Effector memory CD4-positive, alpha-beta T cell (primary cell): Measurements from ENCODE around the gene TTF1.

Experiments used
- DNase-seq, 3 donors: peaks; one replicate each; pipeline ENCODE4 v3.0.0-alpha.2; 2020
- H3K27ac ChIP-seq: 2 replicates; pipeline ENCODE4 v1.7.0; 2013; ENCODE audit warnings: mild to moderate bottlenecking, low read length, moderate library complexity; ENCODE audit not compliant: insufficient read depth, poor library complexity, severe bottlenecking
- H3K27me3 ChIP-seq: replicated peaks from 2 replicates; pipeline ENCODE4 v1.7.0; 2013; ENCODE audit warnings: mild to moderate bottlenecking, low read length; ENCODE audit not compliant: insufficient read depth, control insufficient read depth, poor library complexity, severe bottlenecking
- H3K36me3 ChIP-seq: 2 replicates; pipeline ENCODE4 v1.7.0; 2013; ENCODE audit warnings: mild to moderate bottlenecking, low read length, moderate library complexity; ENCODE audit not compliant: control insufficient read depth, insufficient read depth
- H3K4me1 ChIP-seq: 2 replicates; pipeline ENCODE4 v1.7.0; 2013; ENCODE audit warnings: low read length, mild to moderate bottlenecking; ENCODE audit not compliant: control insufficient read depth, insufficient read depth, poor library complexity, severe bottlenecking
- H3K4me3 ChIP-seq: 2 replicates; pipeline ENCODE4 v1.7.0; 2013; ENCODE audit warnings: low read length, low read depth, mild to moderate bottlenecking; ENCODE audit not compliant: insufficient read depth, poor library complexity, severe bottlenecking
- H3K9me3 ChIP-seq: 2 replicates; pipeline ENCODE4 v1.7.0; 2013; ENCODE audit warnings: mild to moderate bottlenecking, low read length, moderate library complexity; ENCODE audit not compliant: control insufficient read depth

Gene TTF1

GRCh38 chr9:132370592-132370991, 36.0 kb downstream of the TTF1 start:
- peaks cover 6% of the 10 kb centered on the region for H3K4me1 ChIP-seq
- H3K36me3 ChIP-seq, result peaks cover 6% of the 10 kb centered on the region
- H3K9me3 ChIP-seq, result no peaks in the 10 kb centered on the region
- no peak overlapping the region for H3K27ac ChIP-seq
- H3K4me3 ChIP-seq, result no peak overlapping the region
- H3K27me3 ChIP-seq, result no peaks in the 10 kb centered on the region
- no peak for DNase-seq

GRCh38 chr9:132369421-132369820, 37.2 kb downstream of the TTF1 start:
- Histone ChIP-seq H3K9me3 (no peaks in the 10 kb centered on the region), H3K36me3 (no peaks in the 10 kb centered on the region), H3K27me3 (no peaks in the 10 kb centered on the region), H3K4me1 (peaks cover 6% of the 10 kb centered on the region), H3K27ac (no peak overlapping the region), H3K4me3 (no peak overlapping the region)
- DNase-seq, result no peak

GRCh38 chr9:132367613-132368313, 38.9 kb downstream of the TTF1 start:
- Histone ChIP-seq H3K27me3 (no peaks in the 10 kb centered on the region), H3K4me3 (no peak overlapping the region), H3K4me1 (peaks cover 4% of the 10 kb centered on the region), H3K9me3 (no peaks in the 10 kb centered on the region), H3K36me3 (no peaks in the 10 kb centered on the region), H3K27ac (no peak overlapping the region)
- DNase-seq, result no peak

- DNase-seq, result no peak
- no peaks in the 10 kb centered on the region for H3K4me1 ChIP-seq
- no peak overlapping the region for H3K4me3 ChIP-seq
- H3K9me3 ChIP-seq, result no peaks in the 10 kb centered on the region
- no peak overlapping the region for H3K27ac ChIP-seq
- no peaks in the 10 kb centered on the region for H3K27me3 ChIP-seq
- no peaks in the 10 kb centered on the region for H3K36me3 ChIP-seq
These were observed 40.2 kb downstream of the TTF1 start for GRCh38 chr9:132366481-132366880.

- Histone ChIP-seq H3K27ac (no peak overlapping the region), H3K4me3 (no peak overlapping the region), H3K27me3 (no peaks in the 10 kb centered on the region), H3K4me1 (no peaks in the 10 kb centered on the region), H3K36me3 (no peaks in the 10 kb centered on the region), H3K9me3 (no peaks in the 10 kb centered on the region)
- no peak for DNase-seq
These were observed 40.7 kb downstream of the TTF1 start for GRCh38 chr9:132365986-132366385.

GRCh38 chr9:132364068-132364467, 42.6 kb downstream of the TTF1 start:
- no peak for DNase-seq
- Histone ChIP-seq H3K4me3 (no peak overlapping the region), H3K4me1 (no peaks in the 10 kb centered on the region), H3K27me3 (no peaks in the 10 kb centered on the region), H3K9me3 (no peaks in the 10 kb centered on the region), H3K27ac (no peak overlapping the region), H3K36me3 (no peaks in the 10 kb centered on the region)

- no peak for DNase-seq
- Histone ChIP-seq H3K4me1 (peaks cover 14% of the 10 kb centered on the region), H3K27me3 (no peaks in the 10 kb centered on the region), H3K9me3 (no peaks in the 10 kb centered on the region), H3K36me3 (peaks cover 4% of the 10 kb centered on the region), H3K4me3 (no peak overlapping the region), H3K27ac (no peak overlapping the region)
These were observed 48.9 kb downstream of the TTF1 start for GRCh38 chr9:132357764-132358163.

- no peaks in the 10 kb centered on the region for H3K27me3 ChIP-seq
- peaks cover 27% of the 10 kb centered on the region for H3K4me1 ChIP-seq
- H3K36me3 ChIP-seq, result peaks cover 14% of the 10 kb centered on the region
- H3K9me3 ChIP-seq, result no peaks in the 10 kb centered on the region
- no peak overlapping the region for H3K4me3 ChIP-seq
- no peak overlapping the region for H3K27ac ChIP-seq
- no peak for DNase-seq
These were observed 50.2 kb downstream of the TTF1 start for GRCh38 chr9:132356324-132356924.

GRCh38 chr9:132354637-132355355, 51.8 kb downstream of the TTF1 start, which contains the start of gene SETX:
Gene SETX, minus strand, starts transcription at chr9:132354986. Its CDS starts 5,558 bp downstream, at chr9:132349428.
- H3K27me3 ChIP-seq, result no peaks in the 10 kb centered on the region
- H3K4me3 ChIP-seq, result peak within 1 kb of the TSS; percentile 76
- H3K36me3 ChIP-seq, result peaks cover 15% of the 10 kb centered on the region
- H3K27ac ChIP-seq, result peak within 1 kb of the TSS; percentile 94
- DNase-seq, result peak; percentile 91 to 94 (median 92)
- peaks cover 36% of the 10 kb centered on the region for H3K4me1 ChIP-seq
- no peaks in the 10 kb centered on the region for H3K9me3 ChIP-seq
